GM23248 (cell line): ENCODE results near the gene CFAP126.
"Not testable (repeated sequence)": the region's sequence is repeated elsewhere in the genome, so short reads cannot be mapped to it uniquely, and the experiment has no call there.

Source experiments
- EZH2 ChIP-seq: fragments of 200-600 bp; sonication (generic); IDR thresholded peaks from 2 replicates; pipeline ENCODE4 v1.6.1; 2018; ENCODE audit warnings: antibody characterized with exemption, mild to moderate bottlenecking; ENCODE audit not compliant: insufficient read depth, poor library complexity, severe bottlenecking
- EZH2phosphoT487 ChIP-seq: fragments of 200-600 bp; sonication (generic); IDR thresholded peaks from 2 replicates; pipeline ENCODE4 v1.6.1; 2018; ENCODE audit warnings: antibody characterized with exemption, moderate library complexity, mild to moderate bottlenecking, low read depth; ENCODE audit not compliant: insufficient read depth

DNA sequence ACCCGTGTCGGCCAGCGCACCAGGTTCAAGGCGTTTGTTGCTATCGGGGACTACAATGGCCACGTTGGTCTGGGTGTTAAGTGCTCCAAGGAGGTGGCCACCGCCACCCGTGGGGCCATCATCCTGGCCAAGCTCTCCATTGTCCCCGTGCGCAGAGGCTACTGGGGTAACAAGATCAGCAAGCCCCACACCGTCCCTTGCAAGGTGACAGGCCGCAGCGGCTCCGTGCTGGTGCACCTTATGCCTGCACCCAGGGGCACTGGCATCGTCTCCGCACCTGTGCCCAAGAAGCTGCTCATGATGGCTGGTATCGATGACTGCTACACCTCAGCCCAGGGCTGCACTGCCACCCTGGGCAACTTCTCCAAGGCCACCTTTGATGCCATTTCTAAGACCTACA lies 38.9 kb upstream of the CFAP126 start:
- TF ChIP-seq EZH2, EZH2phosphoT487: not testable (repeated sequence)
